ENCODE data around the gene GSS. TPM values are rescaled to one million over a fixed set of nuclear protein-coding genes. Genes with fewer than 3 reads are reported as not detected.

GSS gene
- total RNA-seq, result 54.9 TPM
- polyA plus RNA-seq (ENCODE audit: insufficient read depth, low read depth, low replicate concordance), result 71.5 TPM
- long read RNA-seq, donor 1, transcript GSS-201 (13 exons, 1,919 nt), result major isoform, 8 of 8 reads
- long read RNA-seq, donor 1, partial matches to known transcripts, result 0 of 8 reads
- long read RNA-seq, donor 1, other reads (novel, unspliced or antisense), result 0 of 8 reads
- long read RNA-seq, donor 2, transcript GSS-201 (13 exons, 1,919 nt), result major isoform, 8 of 22 reads
- long read RNA-seq, donor 2, partial matches to known transcripts, result 12 of 22 reads
- long read RNA-seq, donor 2, other reads (novel, unspliced or antisense), result 0 of 22 reads
- long read RNA-seq, donor 3, transcript GSS-201 (13 exons, 1,919 nt), result major isoform, 8 of 17 reads
- long read RNA-seq, donor 3, partial matches to known transcripts, result 5 of 17 reads
- long read RNA-seq, donor 3, other reads (novel, unspliced or antisense), result 0 of 17 reads
- long read RNA-seq, donor 4, transcript GSS-201 (13 exons, 1,919 nt), result major isoform, 8 of 8 reads
- long read RNA-seq, donor 4, partial matches to known transcripts, result 0 of 8 reads
- long read RNA-seq, donor 4, other reads (novel, unspliced or antisense), result 0 of 8 reads
- long read RNA-seq, donor 5, result 0 reads
- long read RNA-seq, donor 6, transcript GSS-201 (13 exons, 1,919 nt), result major isoform, 5 of 5 reads
- long read RNA-seq, donor 6, partial matches to known transcripts, result 0 of 5 reads
- long read RNA-seq, donor 6, other reads (novel, unspliced or antisense), result 0 of 5 reads
- long read RNA-seq, donor 7, transcript GSS-201 (13 exons, 1,919 nt), result major isoform, 39 of 69 reads
- long read RNA-seq, donor 7, partial matches to known transcripts, result 13 of 69 reads
- long read RNA-seq, donor 7, other reads (novel, unspliced or antisense), result 17 of 69 reads
- long read RNA-seq, donor 8, transcript GSS-201 (13 exons, 1,919 nt), result major isoform, 5 of 5 reads
- long read RNA-seq, donor 8, partial matches to known transcripts, result 0 of 5 reads
- long read RNA-seq, donor 8, other reads (novel, unspliced or antisense), result 0 of 5 reads
- long read RNA-seq, donor 9, partial matches to known transcripts, result 0 of 4 reads
- long read RNA-seq, donor 9, other reads (novel, unspliced or antisense), result 0 of 4 reads
- long read RNA-seq, donor 10, transcript GSS-201 (13 exons, 1,919 nt), result major isoform, 6 of 11 reads
- long read RNA-seq, donor 10, partial matches to known transcripts, result 5 of 11 reads
- long read RNA-seq, donor 10, other reads (novel, unspliced or antisense), result 0 of 11 reads

- peak; percentile 35 for FAIRE-seq
- Histone ChIP-seq H3K27ac (ENCODE audit: low read depth in 2 of 2, low read length in 2 of 2) (peak within 1 kb of the TSS; percentile 96 to 98), H3K4me1 (ENCODE audit: control insufficient read depth in 2 of 3, insufficient read depth in 2 of 3, low read depth in 1 of 3, low read length in 3 of 3) (peaks cover 0 to 16% (median 15%) of the 10 kb centered on the region in 3 donors), H3K4me3 (ENCODE audit: low read length in 3 of 3) (peak within 1 kb of the TSS; percentile 56 to 89 (median 84)), H3K27me3 (ENCODE audit: control insufficient read depth, insufficient read depth, low read length) (no peaks in the 10 kb centered on the region), H3K36me3 (ENCODE audit: control insufficient read depth in 2 of 3, insufficient read depth in 3 of 3, low read length in 3 of 3) (no peaks in the 10 kb centered on the region), H3K9ac (ENCODE audit: low read length in 3 of 3) (peak within 1 kb of the TSS; percentile 67 to 97 (median 95)), H3K9me3 (ENCODE audit: control insufficient read depth in 2 of 3, insufficient read depth in 1 of 3, low read length in 3 of 3) (no peaks in the 10 kb centered on the region)
- TF ChIP-seq, protein P1, sequence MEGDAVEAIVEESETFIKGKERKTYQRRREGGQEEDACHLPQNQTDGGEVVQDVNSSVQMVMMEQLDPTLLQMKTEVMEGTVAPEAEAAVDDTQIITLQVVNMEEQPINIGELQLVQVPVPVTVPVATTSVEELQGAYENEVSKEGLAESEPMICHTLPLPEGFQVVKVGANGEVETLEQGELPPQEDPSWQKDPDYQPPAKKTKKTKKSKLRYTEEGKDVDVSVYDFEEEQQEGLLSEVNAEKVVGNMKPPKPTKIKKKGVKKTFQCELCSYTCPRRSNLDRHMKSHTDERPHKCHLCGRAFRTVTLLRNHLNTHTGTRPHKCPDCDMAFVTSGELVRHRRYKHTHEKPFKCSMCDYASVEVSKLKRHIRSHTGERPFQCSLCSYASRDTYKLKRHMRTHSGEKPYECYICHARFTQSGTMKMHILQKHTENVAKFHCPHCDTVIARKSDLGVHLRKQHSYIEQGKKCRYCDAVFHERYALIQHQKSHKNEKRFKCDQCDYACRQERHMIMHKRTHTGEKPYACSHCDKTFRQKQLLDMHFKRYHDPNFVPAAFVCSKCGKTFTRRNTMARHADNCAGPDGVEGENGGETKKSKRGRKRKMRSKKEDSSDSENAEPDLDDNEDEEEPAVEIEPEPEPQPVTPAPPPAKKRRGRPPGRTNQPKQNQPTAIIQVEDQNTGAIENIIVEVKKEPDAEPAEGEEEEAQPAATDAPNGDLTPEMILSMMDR (IDR thresholded peaks at IDR 0.05; ENCODE audit: borderline replicate concordance, extremely low read depth, insufficient read depth), result peak; percentile 59
- peak; percentile 98 to 99 (median 98) for DNase-seq
- intact Hi-C loops (cut with DNase I), result loop anchor here (5.0 kb wide), 1 partner anchor 83 kb away; the partner anchor contains the start of gene GGT7
Measured at GRCh38 chr20:34955231-34956040, at the start of gene GSS, which contains the start of gene MYH7B. GSS (minus strand) TSS chr20:34955806; CDS start chr20:34951852, 3,954 bp downstream. MYH7B (plus strand) TSS chr20:34955868; CDS start chr20:34978006, 22,138 bp downstream.

DNA sequence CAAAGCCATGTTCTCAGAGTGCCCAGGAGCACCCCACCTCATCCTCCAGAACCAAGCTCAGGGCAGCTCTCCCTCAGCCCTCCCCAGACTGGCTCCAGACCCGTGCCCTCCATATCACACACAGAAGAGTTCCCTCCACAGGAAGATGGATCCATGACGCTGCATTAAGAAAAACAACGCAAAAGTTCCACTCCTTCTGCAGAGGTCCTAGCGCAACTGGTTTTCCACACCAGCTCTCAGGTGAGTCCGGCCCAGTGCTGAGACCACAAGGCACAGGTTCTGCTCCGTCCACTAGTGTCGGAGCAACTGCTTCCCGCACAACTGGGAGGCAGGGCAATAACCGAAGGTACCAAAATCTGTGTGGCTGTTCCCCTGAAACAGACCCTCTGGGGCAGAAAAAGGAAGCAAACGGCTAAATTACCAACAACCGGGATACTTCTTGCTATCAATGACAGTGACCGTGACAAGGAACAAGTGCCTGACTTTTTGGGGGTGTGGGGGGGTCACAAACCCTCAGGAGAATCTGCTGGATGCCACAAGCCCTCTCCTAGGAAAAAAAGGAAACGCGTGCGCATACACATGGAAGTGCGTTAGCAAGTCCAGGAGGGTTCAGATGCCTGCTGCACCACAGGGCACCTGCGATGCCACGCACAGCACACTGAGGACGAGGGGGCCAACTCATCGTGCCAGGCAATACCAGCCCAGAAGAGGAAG, 49.3 kb upstream of the GSS start:
- H3K36me3 ChIP-seq (ENCODE audit: control insufficient read depth in 2 of 3, insufficient read depth in 3 of 3, low read length in 3 of 3), result peaks cover 2 to 64% (median 64%) of the 10 kb centered on the region in 3 donors
- FAIRE-seq, result no peak

More for the DNA sequence above, 49.3 kb upstream of the GSS start:
- Histone ChIP-seq H3K9me3 (ENCODE audit: control insufficient read depth in 2 of 3, insufficient read depth in 1 of 3, low read length in 3 of 3) (no peaks in the 10 kb centered on the region), H3K4me1 (ENCODE audit: control insufficient read depth in 2 of 3, insufficient read depth in 2 of 3, low read depth in 1 of 3, low read length in 3 of 3) (no peaks in the 10 kb centered on the region), H3K27ac (ENCODE audit: low read depth in 2 of 2, low read length in 2 of 2) (no peak overlapping the region), H3K27me3 (ENCODE audit: control insufficient read depth, insufficient read depth, low read length) (no peaks in the 10 kb centered on the region), H3K4me3 (ENCODE audit: low read length in 3 of 3) (no peak overlapping the region), H3K9ac (ENCODE audit: low read length in 3 of 3) (no peak overlapping the region)
- intact Hi-C loops (cut with DNase I), result no loop called here
- DNase-seq, result peak in 1 of 5 donors; percentile 15
- TF ChIP-seq, protein P1 (IDR thresholded peaks at IDR 0.05; ENCODE audit: borderline replicate concordance, extremely low read depth, insufficient read depth), result no peak
